GM19025 (cell line): ENCODE results near the gene TTC27.
"Not testable (repeated sequence)": the region's sequence is repeated elsewhere in the genome, so short reads cannot be mapped to it uniquely, and the experiment has no call there.

ENCODE experiments used
- ATAC-seq: cut with Tn5 transposase; IDR thresholded peaks from one replicate; pipeline ENCODE4 v1.9.1; 2021; ENCODE audit warnings: mild to moderate bottlenecking, low read depth, moderate library complexity; ENCODE audit not compliant: unreplicated experiment

Gene TTC27

GRCh38 chr2:32750880-32751279, 123.0 kb downstream of the TTC27 start:
- ATAC-seq: no peak

GRCh38 chr2:32752205-32752604, 124.4 kb downstream of the TTC27 start:
- ATAC-seq: no peak

GRCh38 chr2:32752952-32753351, 125.1 kb downstream of the TTC27 start:
- no peak for ATAC-seq

GRCh38 chr2:32754676-32755075, 126.8 kb downstream of the TTC27 start:
- not testable (repeated sequence) for ATAC-seq

GRCh38 chr2:32755666-32756065, 127.8 kb downstream of the TTC27 start:
- no peak for ATAC-seq

GRCh38 chr2:32756074-32756727, 128.4 kb downstream of the TTC27 start:
- no peak for ATAC-seq

GRCh38 chr2:32758232-32758631, 130.4 kb downstream of the TTC27 start:
- ATAC-seq: no peak

- ATAC-seq: no peak
These were observed 132.8 kb downstream of the TTC27 start for GRCh38 chr2:32760628-32761027.

GRCh38 chr2:32768387-32769174, 140.7 kb downstream of the TTC27 start:
- no peak for ATAC-seq

- ATAC-seq: no peak
These were observed 142.5 kb downstream of the TTC27 start for GRCh38 chr2:32770360-32770759.

- ATAC-seq: no peak
These were observed 145.0 kb downstream of the TTC27 start for GRCh38 chr2:32772638-32773447.

GRCh38 chr2:32773448-32773808, 145.6 kb downstream of the TTC27 start:
- ATAC-seq: no peak

- no peak for ATAC-seq
These were observed 148.1 kb downstream of the TTC27 start for GRCh38 chr2:32775954-32776353.

- ATAC-seq: no peak
These were observed 149.9 kb downstream of the TTC27 start for GRCh38 chr2:32777714-32778113.

- no peak for ATAC-seq
These were observed 153.1 kb downstream of the TTC27 start for GRCh38 chr2:32780961-32781360.

- ATAC-seq: no peak
These were observed 155.6 kb downstream of the TTC27 start for GRCh38 chr2:32783469-32783868.

GRCh38 chr2:32783933-32784332, 156.1 kb downstream of the TTC27 start:
- no peak for ATAC-seq

GRCh38 chr2:32787207-32787606, 159.4 kb downstream of the TTC27 start:
- ATAC-seq: no peak

GRCh38 chr2:32788114-32788513, 160.3 kb downstream of the TTC27 start:
- ATAC-seq: no peak

GRCh38 chr2:32792416-32792815, 164.6 kb downstream of the TTC27 start:
- no peak for ATAC-seq

GRCh38 chr2:32798829-32799228, 171.0 kb downstream of the TTC27 start:
- no peak for ATAC-seq
